Vagina (tissue), 2 donors: ENCODE data around the gene ELMO1.

Experiments
- POLR2A ChIP-seq, 2 donors: fragments of 450-650 bp; IDR thresholded peaks; one replicate each; pipeline ENCODE4 v1.6.1; 2017; ENCODE audit warnings: antibody characterized with exemption in 2 of 2, mild to moderate bottlenecking in 2 of 2, moderate library complexity in 2 of 2
- TF ChIP-seq, protein P1 (sequence below), 3 experiments: fragments of 450-650 bp in 2 of 3; fragments of 200-600 bp in 1 of 3; sonication (generic) in 1 of 3; IDR thresholded peaks; one replicate each; pipeline ENCODE4 v1.5.1; 2017 to 2019; ENCODE audit warnings: antibody characterized with exemption in 3 of 3, mild to moderate bottlenecking in 2 of 3, moderate library complexity in 2 of 3

DNA sequence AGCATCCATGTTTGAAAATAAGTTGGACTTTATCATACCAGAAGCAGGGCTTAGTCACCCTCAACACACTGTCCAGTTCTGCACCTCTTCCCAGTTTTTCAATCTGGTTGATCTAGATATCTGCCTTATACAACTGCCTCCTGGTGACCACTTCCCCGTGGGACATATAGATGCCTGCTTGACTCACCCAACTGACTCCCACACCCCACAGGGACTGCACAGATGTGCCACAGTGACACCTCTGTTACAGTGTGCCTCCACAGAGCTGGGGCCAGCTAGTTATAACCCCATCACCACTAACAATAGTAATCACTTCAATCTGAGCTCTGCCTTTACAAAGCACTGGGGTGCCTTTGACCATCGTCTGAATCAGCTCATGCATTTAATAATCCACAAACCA, 641.8 kb downstream of the ELMO1 start:
- TF ChIP-seq, protein P1, sequence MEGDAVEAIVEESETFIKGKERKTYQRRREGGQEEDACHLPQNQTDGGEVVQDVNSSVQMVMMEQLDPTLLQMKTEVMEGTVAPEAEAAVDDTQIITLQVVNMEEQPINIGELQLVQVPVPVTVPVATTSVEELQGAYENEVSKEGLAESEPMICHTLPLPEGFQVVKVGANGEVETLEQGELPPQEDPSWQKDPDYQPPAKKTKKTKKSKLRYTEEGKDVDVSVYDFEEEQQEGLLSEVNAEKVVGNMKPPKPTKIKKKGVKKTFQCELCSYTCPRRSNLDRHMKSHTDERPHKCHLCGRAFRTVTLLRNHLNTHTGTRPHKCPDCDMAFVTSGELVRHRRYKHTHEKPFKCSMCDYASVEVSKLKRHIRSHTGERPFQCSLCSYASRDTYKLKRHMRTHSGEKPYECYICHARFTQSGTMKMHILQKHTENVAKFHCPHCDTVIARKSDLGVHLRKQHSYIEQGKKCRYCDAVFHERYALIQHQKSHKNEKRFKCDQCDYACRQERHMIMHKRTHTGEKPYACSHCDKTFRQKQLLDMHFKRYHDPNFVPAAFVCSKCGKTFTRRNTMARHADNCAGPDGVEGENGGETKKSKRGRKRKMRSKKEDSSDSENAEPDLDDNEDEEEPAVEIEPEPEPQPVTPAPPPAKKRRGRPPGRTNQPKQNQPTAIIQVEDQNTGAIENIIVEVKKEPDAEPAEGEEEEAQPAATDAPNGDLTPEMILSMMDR (IDR thresholded peaks at IDR 0.05), result no peak
- TF ChIP-seq POLR2A (IDR thresholded peaks at IDR 0.05), result no peak
